Measurements from ENCODE around the gene CMSS1.

Gene CMSS1

GRCh38 chr3:99776516-99777209, 41.0 kb upstream of the CMSS1 start:
- TF ChIP-seq CTCF (conservative IDR thresholded peaks at IDR 0.05; ENCODE audit: low read depth) = no peak
- ChIA-PET CTCF (interaction anchor here (0.6 kb wide), 1 partner anchor 22 kb away, joined by 3 read pairs; no protein-coding TSS in a partner anchor), POLR2A (ENCODE audit: low non-redundant PET) (no interaction called here)
- no peak overlapping the region for H3K27ac ChIP-seq
- DNase-seq (ENCODE audit: low spot score) = no peak

GRCh38 chr3:99777210-99777549, 40.5 kb upstream of the CMSS1 start:
- no peak for DNase-seq (ENCODE audit: low spot score)
- TF ChIP-seq CTCF (conservative IDR thresholded peaks at IDR 0.05; ENCODE audit: low read depth) = no peak
- POLR2A ChIA-PET (ENCODE audit: low non-redundant PET) = no interaction called here
- CTCF ChIA-PET = interaction anchor here (0.8 kb wide), 1 partner anchor 12 kb away, joined by 4 read pairs; no protein-coding TSS in a partner anchor
- no peak overlapping the region for H3K27ac ChIP-seq

- TF ChIP-seq CTCF (conservative IDR thresholded peaks at IDR 0.05; ENCODE audit: low read depth) = no peak
- H3K27ac ChIP-seq = no peak overlapping the region
- ChIA-PET CTCF (interaction anchor here (0.8 kb wide), 1 partner anchor 12 kb away, joined by 4 read pairs; no protein-coding TSS in a partner anchor), POLR2A (ENCODE audit: low non-redundant PET) (no interaction called here)
- DNase-seq (ENCODE audit: low spot score) = no peak
These were observed 40.0 kb upstream of the CMSS1 start for GRCh38 chr3:99777708-99778107.

GRCh38 chr3:99780749-99781148, 36.9 kb upstream of the CMSS1 start:
- DNase-seq (ENCODE audit: low spot score) = no peak
- no peak overlapping the region for H3K27ac ChIP-seq
- CTCF ChIA-PET = no interaction called here
- TF ChIP-seq CTCF (conservative IDR thresholded peaks at IDR 0.05; ENCODE audit: low read depth) = no peak
- POLR2A ChIA-PET (ENCODE audit: low non-redundant PET) = no interaction called here

- no peak overlapping the region for H3K27ac ChIP-seq
- no peak for TF ChIP-seq CTCF (conservative IDR thresholded peaks at IDR 0.05; ENCODE audit: low read depth)
- ChIA-PET POLR2A (ENCODE audit: low non-redundant PET) (no interaction called here), CTCF (no interaction called here)
- no peak for DNase-seq (ENCODE audit: low spot score)
These were observed 35.9 kb upstream of the CMSS1 start for GRCh38 chr3:99781761-99782160.

- ChIA-PET POLR2A (ENCODE audit: low non-redundant PET) (no interaction called here), CTCF (no interaction called here)
- no peak for DNase-seq (ENCODE audit: low spot score)
- no peak overlapping the region for H3K27ac ChIP-seq
- no peak for TF ChIP-seq CTCF (conservative IDR thresholded peaks at IDR 0.05; ENCODE audit: low read depth)
These were observed 34.6 kb upstream of the CMSS1 start for GRCh38 chr3:99783011-99783573.

Measured in RWPE1 (cell line).